MCF 10A (cell line): ENCODE results near the gene KIF1B. TPM values are rescaled to one million over a fixed set of nuclear protein-coding genes. Genes with fewer than 3 reads are reported as not detected.

Experiments
- BruUV-seq: library from RNA; stranded (reverse); fragments of 400-500 nt; replicated peaks from 2 replicates; lab custom pipeline; 2021; lab: Mats Ljungman, UMichigan
- CTCF ChIA-PET: fragments of 300-600 bp; sonication (Branson Sonifier 250); formaldehyde crosslinking; extraction: SDS; loops from one replicate; lab custom pipeline; 2021; ENCODE audit warnings: antibody characterized with exemption, inconsistent platforms; lab: Yijun Ruan, JAX
- POLR2A ChIA-PET: fragments of 300-600, 350-650 bp; sonication (Branson Sonifier 250); formaldehyde crosslinking; extraction: SDS; loops from one replicate; lab custom pipeline; 2020; ENCODE audit warnings: antibody characterized with exemption, inconsistent platforms; lab: Yijun Ruan, JAX
- DNase-seq: peaks from one replicate; pipeline ENCODE4 v3.0.0-alpha.2; 2018; ENCODE audit not compliant: unreplicated experiment
- H3K27ac Mint-ChIP-seq: one replicate; pipeline ENCODE4 v1.8.0; 2022; ENCODE audit warnings: mild to moderate bottlenecking, low read depth, mixed read lengths; ENCODE audit not compliant: unreplicated experiment
- H3K27me3 Mint-ChIP-seq: one replicate; pipeline ENCODE4 v1.8.0; 2022; ENCODE audit warnings: mixed read lengths; ENCODE audit not compliant: insufficient read depth, unreplicated experiment
- H3K36me3 Mint-ChIP-seq: one replicate; pipeline ENCODE4 v1.8.0; 2022; ENCODE audit warnings: mild to moderate bottlenecking, moderate library complexity, mixed read lengths; ENCODE audit not compliant: insufficient read depth, unreplicated experiment
- H3K4me1 Mint-ChIP-seq: one replicate; pipeline ENCODE4 v1.8.0; 2022; ENCODE audit warnings: mixed read lengths; ENCODE audit not compliant: insufficient read depth, unreplicated experiment
- H3K4me3 Mint-ChIP-seq: one replicate; pipeline ENCODE4 v1.8.0; 2022; ENCODE audit warnings: mild to moderate bottlenecking, moderate library complexity, mixed read lengths; ENCODE audit not compliant: unreplicated experiment
- H3K9me3 Mint-ChIP-seq: one replicate; pipeline ENCODE4 v1.8.0; 2022; ENCODE audit warnings: mixed read lengths; ENCODE audit not compliant: unreplicated experiment
- intact Hi-C: fragments of 100-400 bp; cut with micrococcal nuclease; formaldehyde crosslinking; loops from 2 replicates; pipeline ENCODE4 v1.14.1; 2022
- total RNA-seq: library from RNA; stranded (reverse); gene quantifications from 2 replicates; pipeline ENCODE4 v1.2.3, GENCODE V29; 2022
- TF ChIP-seq, protein P1 (sequence below): fragments of 200-600 bp; IDR thresholded peaks from one replicate; pipeline ENCODE4 v1.8.0; 2022; ENCODE audit warnings: antibody characterized with exemption, mild to moderate bottlenecking; ENCODE audit not compliant: unreplicated experiment

Gene KIF1B
- total RNA-seq, 1 experiment from 2014 or later: 35.9 TPM

DNA sequence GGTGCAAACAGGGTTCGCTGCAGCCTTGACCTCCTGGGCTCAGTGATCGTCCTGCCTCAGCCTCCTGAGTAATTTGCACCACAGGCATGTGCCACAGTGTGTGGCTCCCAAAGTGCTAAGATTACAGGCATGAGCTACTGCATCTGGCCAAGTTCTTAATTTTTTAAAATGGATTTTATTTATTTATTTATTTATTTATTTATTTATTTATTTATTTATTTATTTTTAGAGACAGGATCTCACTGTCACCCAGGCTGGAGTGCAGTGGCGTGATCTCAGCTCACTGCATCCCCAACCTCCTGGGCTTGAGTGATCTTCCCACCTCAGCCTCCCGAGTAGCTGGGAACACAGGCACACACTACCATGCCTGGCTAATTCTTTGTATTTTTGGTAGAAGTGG, 54.7 kb downstream of the KIF1B start:
- H3K4me3 Mint-ChIP-seq: no peak overlapping the region
- no TSS peak for BruUV-seq
- no peak for DNase-seq
- H3K27me3 Mint-ChIP-seq: no peaks in the 10 kb centered on the region
- H3K27ac Mint-ChIP-seq: no peak overlapping the region
- intact Hi-C loops: no loop called here
- H3K36me3 Mint-ChIP-seq: peaks cover 71% of the 10 kb centered on the region
- H3K4me1 Mint-ChIP-seq: no peaks in the 10 kb centered on the region
- H3K9me3 Mint-ChIP-seq: no peaks in the 10 kb centered on the region
- ChIA-PET CTCF (no interaction called here), POLR2A (interaction anchor here (1.8 kb wide), 1 partner anchor 14 kb away, joined by 4 read pairs; no protein-coding TSS in a partner anchor)
- TF ChIP-seq, protein P1, sequence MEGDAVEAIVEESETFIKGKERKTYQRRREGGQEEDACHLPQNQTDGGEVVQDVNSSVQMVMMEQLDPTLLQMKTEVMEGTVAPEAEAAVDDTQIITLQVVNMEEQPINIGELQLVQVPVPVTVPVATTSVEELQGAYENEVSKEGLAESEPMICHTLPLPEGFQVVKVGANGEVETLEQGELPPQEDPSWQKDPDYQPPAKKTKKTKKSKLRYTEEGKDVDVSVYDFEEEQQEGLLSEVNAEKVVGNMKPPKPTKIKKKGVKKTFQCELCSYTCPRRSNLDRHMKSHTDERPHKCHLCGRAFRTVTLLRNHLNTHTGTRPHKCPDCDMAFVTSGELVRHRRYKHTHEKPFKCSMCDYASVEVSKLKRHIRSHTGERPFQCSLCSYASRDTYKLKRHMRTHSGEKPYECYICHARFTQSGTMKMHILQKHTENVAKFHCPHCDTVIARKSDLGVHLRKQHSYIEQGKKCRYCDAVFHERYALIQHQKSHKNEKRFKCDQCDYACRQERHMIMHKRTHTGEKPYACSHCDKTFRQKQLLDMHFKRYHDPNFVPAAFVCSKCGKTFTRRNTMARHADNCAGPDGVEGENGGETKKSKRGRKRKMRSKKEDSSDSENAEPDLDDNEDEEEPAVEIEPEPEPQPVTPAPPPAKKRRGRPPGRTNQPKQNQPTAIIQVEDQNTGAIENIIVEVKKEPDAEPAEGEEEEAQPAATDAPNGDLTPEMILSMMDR: no peak

DNA sequence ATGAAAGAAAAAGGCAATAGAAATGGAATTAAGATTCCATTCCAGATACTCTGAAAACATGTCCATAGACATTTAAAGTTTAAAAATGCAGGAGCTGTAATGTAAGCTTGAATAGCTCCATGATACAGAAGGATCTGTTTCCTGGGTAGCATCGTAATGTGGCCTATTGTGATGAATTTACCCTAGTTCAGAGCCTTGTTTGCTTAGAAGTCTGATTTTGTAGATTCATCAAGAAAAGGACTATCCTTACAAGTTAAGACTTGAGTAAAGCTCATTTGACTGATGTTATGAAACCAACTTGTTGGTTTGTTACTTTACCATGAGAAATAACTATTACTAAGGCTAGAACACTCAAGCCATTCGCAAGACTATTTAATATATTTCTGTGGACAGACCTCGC, 55.5 kb downstream of the KIF1B start:
- ChIA-PET CTCF (interaction anchor here (0.9 to 1.0 kb wide), 2 partner anchors 44 to 56 kb away, joined by 3 to 8 read pairs; partner anchors contain the start of gene KIF1B), POLR2A (interaction anchor here (1.3 to 2.0 kb wide), 4 partner anchors 12 to 56 kb away, joined by 3 to 16 read pairs (median 6); partner anchors contain the start of gene KIF1B)
- intact Hi-C loops: no loop called here
- no peak for DNase-seq
- Mint-ChIP-seq H3K4me1 (no peaks in the 10 kb centered on the region), H3K4me3 (no peak overlapping the region), H3K27me3 (no peaks in the 10 kb centered on the region), H3K9me3 (no peaks in the 10 kb centered on the region), H3K36me3 (peaks cover 70% of the 10 kb centered on the region), H3K27ac (no peak overlapping the region)
- TF ChIP-seq, protein P1: no peak
- BruUV-seq: no TSS peak

DNA sequence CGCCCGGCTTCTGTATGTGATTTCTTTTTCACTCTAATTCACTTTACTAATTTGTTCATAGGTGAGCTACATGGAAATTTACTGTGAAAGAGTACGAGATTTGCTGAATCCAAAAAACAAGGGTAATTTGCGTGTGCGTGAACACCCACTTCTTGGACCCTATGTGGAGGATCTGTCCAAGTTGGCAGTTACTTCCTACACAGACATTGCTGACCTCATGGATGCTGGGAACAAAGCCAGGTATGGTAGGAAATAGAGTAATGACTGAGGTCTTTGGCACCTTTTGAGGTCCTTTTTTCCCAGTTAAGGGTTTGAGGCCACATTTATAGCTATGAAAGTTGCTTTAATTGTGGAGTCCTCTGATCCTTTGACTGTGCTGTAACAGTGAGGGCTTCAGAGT, 56.9 kb downstream of the KIF1B start:
- Mint-ChIP-seq H3K27ac (no peak overlapping the region), H3K4me3 (no peak overlapping the region), H3K36me3 (peaks cover 65% of the 10 kb centered on the region), H3K4me1 (no peaks in the 10 kb centered on the region), H3K9me3 (no peaks in the 10 kb centered on the region), H3K27me3 (no peaks in the 10 kb centered on the region)
- ChIA-PET CTCF (interaction anchor here (1.0 kb wide), 1 partner anchor 16 kb away, joined by 4 read pairs; no protein-coding TSS in a partner anchor), POLR2A (interaction anchor here (1.9 to 2.0 kb wide), 2 partner anchors 56 to 58 kb away, joined by 8 to 16 read pairs; partner anchors contain the start of gene KIF1B)
- BruUV-seq: no TSS peak
- intact Hi-C loops: no loop called here
- peak; percentile 17 for DNase-seq
- TF ChIP-seq, protein P1: no peak

DNA sequence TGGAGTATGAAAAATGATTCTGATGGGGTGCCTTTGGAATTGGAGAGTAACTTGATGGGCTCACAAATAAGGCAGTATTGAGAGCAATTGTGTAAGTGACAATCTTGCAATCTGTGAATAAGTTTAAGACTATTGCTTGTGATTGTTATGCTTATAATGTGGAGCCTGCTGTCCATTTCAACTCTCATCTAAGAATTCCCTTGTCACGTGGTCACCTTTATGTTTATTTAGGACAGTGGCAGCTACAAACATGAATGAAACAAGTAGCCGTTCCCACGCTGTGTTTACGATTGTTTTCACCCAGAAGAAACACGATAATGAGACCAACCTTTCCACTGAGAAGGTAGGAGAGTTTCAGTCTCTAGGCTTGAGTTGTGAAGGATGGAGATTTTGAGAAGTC, 57.6 kb downstream of the KIF1B start:
- H3K36me3 Mint-ChIP-seq: peaks cover 63% of the 10 kb centered on the region
- POLR2A ChIA-PET: interaction anchor here (1.7 kb wide), 1 partner anchor 14 kb away, joined by 6 read pairs; no protein-coding TSS in a partner anchor
- H3K4me3 Mint-ChIP-seq: no peak overlapping the region
- no peak overlapping the region for H3K27ac Mint-ChIP-seq
- no peaks in the 10 kb centered on the region for H3K4me1 Mint-ChIP-seq
- CTCF ChIA-PET: no interaction called here
- no TSS peak for BruUV-seq
- no peaks in the 10 kb centered on the region for H3K9me3 Mint-ChIP-seq
- no peaks in the 10 kb centered on the region for H3K27me3 Mint-ChIP-seq
- no peak for DNase-seq
- TF ChIP-seq, protein P1: no peak
- intact Hi-C loops: no loop called here
